GM12873 (cell line): ENCODE measurements around the gene NRL.

Experiments
- CTCF ChIP-seq: IDR thresholded peaks from 2 replicates; pipeline ENCODE4 v1.5.1; 2012; ENCODE audit warnings: low read depth, mild to moderate bottlenecking, moderate library complexity, low read length, control low read depth; ENCODE audit not compliant: insufficient read depth; ENCODE audit errors: missing control alignments

Gene NRL

DNA sequence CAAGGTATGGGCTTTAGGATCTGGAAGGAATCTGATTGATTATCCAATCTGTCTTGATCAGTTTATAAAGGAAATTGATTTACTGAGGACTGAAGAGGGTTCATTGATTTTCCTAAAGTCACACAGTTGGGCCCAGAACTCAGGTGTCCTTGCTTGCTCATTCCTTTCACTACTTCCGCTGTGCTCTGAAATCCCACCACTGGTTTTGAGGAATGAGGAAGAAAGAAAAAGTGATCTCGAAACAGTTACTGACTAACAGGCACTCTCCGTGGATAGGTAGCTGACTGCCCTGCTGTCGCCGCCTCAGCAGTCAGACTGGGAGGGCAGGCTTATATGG lies 15.6 kb upstream of the NRL start, which contains the start of gene FITM1:
TSS of gene FITM1 (plus strand) at position 280 of the 337 bp plus-strand sequence. CDS start 905 bp downstream, outside the sequence.
- TF ChIP-seq CTCF: no peak

GRCh38 chr14:24129410-24129998 lies 14.8 kb upstream of the NRL start:
- TF ChIP-seq CTCF: no peak

GRCh38 chr14:24127673-24128072 lies 12.9 kb upstream of the NRL start:
- TF ChIP-seq CTCF: no peak

DNA sequence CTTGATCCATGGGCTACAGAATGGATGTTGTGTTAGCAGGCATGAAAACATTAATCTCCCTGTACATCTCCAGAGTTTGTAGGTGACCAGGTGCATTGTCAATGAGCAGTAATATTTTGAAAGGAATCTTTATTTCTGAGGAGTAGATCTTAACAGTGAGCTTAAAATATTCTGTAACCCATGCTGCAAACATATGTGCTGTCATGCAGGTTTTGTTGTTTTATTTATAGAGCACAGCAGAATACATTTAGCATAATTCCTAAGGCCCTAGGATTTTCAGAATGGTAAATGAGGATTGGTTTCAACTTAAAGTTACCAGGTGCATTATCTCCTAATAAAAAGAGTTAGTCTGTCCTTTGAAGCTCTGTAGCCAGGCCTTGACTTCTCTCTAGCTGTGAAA lies 12.2 kb upstream of the NRL start:
- no peak for TF ChIP-seq CTCF

- TF ChIP-seq CTCF: no peak
Measured at GRCh38 chr14:24123424-24124417, 9.0 kb upstream of the NRL start.

DNA sequence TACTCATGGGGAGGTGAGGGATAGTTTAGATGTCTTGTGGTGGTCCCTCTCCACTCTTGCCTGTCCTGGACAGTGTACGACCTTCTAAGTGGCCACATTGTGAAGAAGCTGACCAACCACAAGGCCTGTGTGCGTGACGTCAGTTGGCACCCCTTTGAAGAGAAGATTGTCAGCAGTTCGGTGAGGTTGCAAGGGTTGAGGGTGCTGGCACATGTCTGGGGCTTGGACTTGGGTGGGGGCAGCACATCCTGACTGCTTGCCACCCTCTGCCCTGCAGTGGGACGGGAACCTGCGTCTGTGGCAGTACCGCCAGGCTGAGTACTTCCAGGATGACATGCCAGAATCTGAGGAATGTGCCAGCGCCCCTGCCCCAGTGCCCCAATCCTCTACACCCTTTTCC lies 8.1 kb upstream of the NRL start:
- TF ChIP-seq CTCF: no peak

- TF ChIP-seq CTCF: no peak
Measured at GRCh38 chr14:24122416-24122815, 7.7 kb upstream of the NRL start.
